K562 (cell line): ENCODE results near the gene PRODH2. TPM values are rescaled to one million over a fixed set of nuclear protein-coding genes. Genes with fewer than 3 reads are reported as not detected.

Source experiments
- BCLAF1 ChIP-seq, 2 experiments: fragments of 450-650 bp in 1 of 2; IDR thresholded peaks; 2 replicates each; pipeline ENCODE4 v1.6.1; 2011 to 2017; ENCODE audit warnings: low read depth in 2 of 2, antibody characterized with exemption in 1 of 2, borderline replicate concordance in 1 of 2, low read length in 1 of 2, mild to moderate bottlenecking in 1 of 2, mixed read lengths in 1 of 2; ENCODE audit not compliant: control insufficient read depth in 1 of 2
- DDX20 ChIP-seq: fragments of 450-650 bp; IDR thresholded peaks from 2 replicates; pipeline ENCODE4 v1.6.1; 2016; ENCODE audit warnings: missing genetic modification characterization, low read depth, mild to moderate bottlenecking, missing compliant biosample characterization, moderate library complexity
- ETS1 ChIP-seq: conservative IDR thresholded peaks from 2 replicates; pipeline ENCODE4 v1.6.1; 2011; ENCODE audit warnings: low read depth, mild to moderate bottlenecking, low read length; ENCODE audit not compliant: control insufficient read depth
- HDAC8 ChIP-seq: fragments of 450-650 bp; IDR thresholded peaks from 2 replicates; pipeline ENCODE4 v1.6.1; 2016; ENCODE audit warnings: mild to moderate bottlenecking, missing genetic modification characterization, moderate library complexity, missing compliant biosample characterization
- HLTF ChIP-seq: fragments of 450-650 bp; IDR thresholded peaks from 2 replicates; pipeline ENCODE4 v1.6.1; 2016
- KDM1A ChIP-seq, 2 experiments: fragments of 450-650 bp; IDR thresholded peaks; 2 replicates each; pipeline ENCODE4 v1.6.1; 2016; ENCODE audit warnings: mild to moderate bottlenecking in 2 of 2
- KLF13 ChIP-seq: fragments of 450-650 bp; IDR thresholded peaks from 2 replicates; pipeline ENCODE4 v1.6.1; 2016; ENCODE audit warnings: missing genetic modification characterization, low read depth, mild to moderate bottlenecking, missing compliant biosample characterization, moderate library complexity, borderline replicate concordance
- MEIS2 ChIP-seq: fragments of 450-650 bp; IDR thresholded peaks from 2 replicates; pipeline ENCODE4 v1.6.1; 2014; ENCODE audit warnings: mild to moderate bottlenecking; ENCODE audit not compliant: partially characterized antibody
- POLR2B ChIP-seq: fragments of 450-650 bp; IDR thresholded peaks from 2 replicates; pipeline ENCODE4 v1.6.1; 2018; ENCODE audit warnings: low read depth; ENCODE audit not compliant: partially characterized antibody
- SETDB1 ChIP-seq: IDR thresholded peaks from one replicate; pipeline ENCODE4 v1.6.1; 2012; ENCODE audit warnings: low read length, control low read depth, inconsistent platforms
- TFAP4 ChIP-seq: sonication (generic); formaldehyde crosslinking; IDR thresholded peaks from 2 replicates; pipeline ENCODE4 v1.8.0; 2022; ENCODE audit warnings: missing genetic modification reagents, mild to moderate bottlenecking, moderate library complexity, borderline replicate concordance
- ZC3H11A ChIP-seq: IDR thresholded peaks from 2 replicates; pipeline ENCODE4 v1.6.1; 2012; ENCODE audit warnings: low read depth, low read length, improper control_type of control experiment
- ZNF224 ChIP-seq: sonication (generic); formaldehyde crosslinking; IDR thresholded peaks from 2 replicates; pipeline ENCODE4 v1.8.0; 2022; ENCODE audit warnings: mild to moderate bottlenecking, missing genetic modification reagents
- ZNF431 ChIP-seq: sonication (generic); formaldehyde crosslinking; IDR thresholded peaks from 2 replicates; pipeline ENCODE4 v1.8.0; 2022; ENCODE audit warnings: mild to moderate bottlenecking, missing genetic modification reagents
- polyA plus RNA-seq, 8 experiments: library from polyadenylated mRNA; depleted of rRNA in 4 of 8; stranded (reverse) in 5 of 8; unstranded in 3 of 8; fragments of >200 nt; fragmentation: Nextera tagmentation in 2 of 8; fragmentation: Illumina TruSeq in 1 of 8; extraction: Ambion mirVana in 2 of 8; extraction: Trizol in 1 of 8; gene quantifications; 2 replicates each; pipeline versions ENCODE4 v1.2.1 to v1.2.3, GENCODE V29; 2011 to 2014; ENCODE audit warnings: inconsistent platforms in 1 of 8, missing spikeins in 1 of 8
- total RNA-seq, 7 experiments: library from RNA; depleted of rRNA in 6 of 7; stranded (reverse); fragments of >200 nt in 6 of 7; fragmentation: Illumina TruSeq in 2 of 7; extraction: Trizol in 2 of 7; gene quantifications; 2 replicates each; pipeline versions ENCODE4 v1.2.1 to v1.2.3, GENCODE V29; 2011 to 2021; ENCODE audit warnings: low replicate concordance in 1 of 7
- TF ChIP-seq, protein P1 (sequence below), 2 experiments: fragments of 150-350 bp in 1 of 2; IDR thresholded peaks; 2 replicates each; pipeline ENCODE4 v1.6.1; 2012 to 2016; ENCODE audit warnings: low read depth in 2 of 2, low read length in 2 of 2, mild to moderate bottlenecking in 1 of 2, moderate library complexity in 1 of 2
- TF ChIP-seq, protein P2 (sequence below): fragments of 200-800 bp; sonication (Bioruptor generic); IDR thresholded peaks from 2 replicates; pipeline ENCODE4 v1.6.1; 2017; ENCODE audit warnings: missing genetic modification characterization, missing compliant biosample characterization

Gene PRODH2
- total and polyA plus RNA-seq, 9 of the 15 experiments (the other 6 are each of a cell fraction or from before 2014, with no cell fraction given), result not detected

- TF ChIP-seq TFAP4 (peak; percentile 32; the same call in 1 of the 2 replicates), ZC3H11A (no peak), BCLAF1 (IDR thresholded peaks at IDR 0.05; ENCODE audit: borderline replicate concordance in 1 of 2, control insufficient read depth in 1 of 2, low read depth in 2 of 2, low read length in 1 of 2) (no peak), HLTF (no peak), KLF13 (peak; percentile 59; the same call in 1 of the 2 replicates), POLR2B (no peak), ZNF224 (no peak), DDX20 (no peak), ZNF431 (CRISPR knock-in tag) (no peak), HDAC8 (tag) (no peak), KDM1A (IDR thresholded peaks at IDR 0.05) (no peak), MEIS2 (peak; percentile 78), ETS1 (0 out of 2 replicates have a peak, but pooled peaks have one; percentile 49), SETDB1 (no peak)
- TF ChIP-seq, protein P1, sequence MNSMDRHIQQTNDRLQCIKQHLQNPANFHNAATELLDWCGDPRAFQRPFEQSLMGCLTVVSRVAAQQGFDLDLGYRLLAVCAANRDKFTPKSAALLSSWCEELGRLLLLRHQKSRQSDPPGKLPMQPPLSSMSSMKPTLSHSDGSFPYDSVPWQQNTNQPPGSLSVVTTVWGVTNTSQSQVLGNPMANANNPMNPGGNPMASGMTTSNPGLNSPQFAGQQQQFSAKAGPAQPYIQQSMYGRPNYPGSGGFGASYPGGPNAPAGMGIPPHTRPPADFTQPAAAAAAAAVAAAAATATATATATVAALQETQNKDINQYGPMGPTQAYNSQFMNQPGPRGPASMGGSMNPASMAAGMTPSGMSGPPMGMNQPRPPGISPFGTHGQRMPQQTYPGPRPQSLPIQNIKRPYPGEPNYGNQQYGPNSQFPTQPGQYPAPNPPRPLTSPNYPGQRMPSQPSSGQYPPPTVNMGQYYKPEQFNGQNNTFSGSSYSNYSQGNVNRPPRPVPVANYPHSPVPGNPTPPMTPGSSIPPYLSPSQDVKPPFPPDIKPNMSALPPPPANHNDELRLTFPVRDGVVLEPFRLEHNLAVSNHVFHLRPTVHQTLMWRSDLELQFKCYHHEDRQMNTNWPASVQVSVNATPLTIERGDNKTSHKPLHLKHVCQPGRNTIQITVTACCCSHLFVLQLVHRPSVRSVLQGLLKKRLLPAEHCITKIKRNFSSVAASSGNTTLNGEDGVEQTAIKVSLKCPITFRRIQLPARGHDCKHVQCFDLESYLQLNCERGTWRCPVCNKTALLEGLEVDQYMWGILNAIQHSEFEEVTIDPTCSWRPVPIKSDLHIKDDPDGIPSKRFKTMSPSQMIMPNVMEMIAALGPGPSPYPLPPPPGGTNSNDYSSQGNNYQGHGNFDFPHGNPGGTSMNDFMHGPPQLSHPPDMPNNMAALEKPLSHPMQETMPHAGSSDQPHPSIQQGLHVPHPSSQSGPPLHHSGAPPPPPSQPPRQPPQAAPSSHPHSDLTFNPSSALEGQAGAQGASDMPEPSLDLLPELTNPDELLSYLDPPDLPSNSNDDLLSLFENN (IDR thresholded peaks at IDR 0.05; ENCODE audit: low read depth in 2 of 2, low read length in 2 of 2), result no peak
- TF ChIP-seq, protein P2, sequence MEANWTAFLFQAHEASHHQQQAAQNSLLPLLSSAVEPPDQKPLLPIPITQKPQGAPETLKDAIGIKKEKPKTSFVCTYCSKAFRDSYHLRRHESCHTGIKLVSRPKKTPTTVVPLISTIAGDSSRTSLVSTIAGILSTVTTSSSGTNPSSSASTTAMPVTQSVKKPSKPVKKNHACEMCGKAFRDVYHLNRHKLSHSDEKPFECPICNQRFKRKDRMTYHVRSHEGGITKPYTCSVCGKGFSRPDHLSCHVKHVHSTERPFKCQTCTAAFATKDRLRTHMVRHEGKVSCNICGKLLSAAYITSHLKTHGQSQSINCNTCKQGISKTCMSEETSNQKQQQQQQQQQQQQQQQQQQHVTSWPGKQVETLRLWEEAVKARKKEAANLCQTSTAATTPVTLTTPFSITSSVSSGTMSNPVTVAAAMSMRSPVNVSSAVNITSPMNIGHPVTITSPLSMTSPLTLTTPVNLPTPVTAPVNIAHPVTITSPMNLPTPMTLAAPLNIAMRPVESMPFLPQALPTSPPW (CRISPR knock-in tag), result peak; percentile 94
Observed at GRCh38 chr19:35775298-35776101, 37.1 kb downstream of the PRODH2 start, which contains the start of gene ARHGAP33 (continued).
